ENCODE measurements around the gene NELL2. TPM values are rescaled to one million over a fixed set of nuclear protein-coding genes. Genes with fewer than 3 reads are reported as not detected.

NELL2 gene
- total RNA-seq, 4 donors from 2014 or later, result 2.6 to 32.3 (median 11.9) TPM

- H3K4me3 ChIP-seq (ENCODE audit: low read depth, poor library complexity, severe bottlenecking), result no peak overlapping the region
- DNase-seq (ENCODE audit: low spot score in 2 of 2), result no peak
- no peak for TF ChIP-seq POLR2A (IDR thresholded peaks at IDR 0.05)
- TF ChIP-seq CTCF (IDR thresholded peaks at IDR 0.05), result no peak
- WGBS, 2 donors, result 23 to 25% methylated on average over 1 of the region's 1 CpG
- intact Hi-C loops (cut with DNase I; ENCODE audit: low total_unique reads), result no loop called here
These were observed 294.4 kb downstream of the NELL2 start for GRCh38 chr12:44581642-44582242.

- TF ChIP-seq CTCF (IDR thresholded peaks at IDR 0.05), result no peak
- no peak for TF ChIP-seq POLR2A (IDR thresholded peaks at IDR 0.05)
- intact Hi-C loops (cut with DNase I; ENCODE audit: low total_unique reads), result no loop called here
These were observed 301.5 kb downstream of the NELL2 start for GRCh38 chr12:44574586-44574985.

GRCh38 chr12:44573723-44574122 lies 302.4 kb downstream of the NELL2 start:
- no peak overlapping the region for H3K4me3 ChIP-seq (ENCODE audit: low read depth, poor library complexity, severe bottlenecking)
- TF ChIP-seq CTCF (IDR thresholded peaks at IDR 0.05) (no peak), POLR2A (IDR thresholded peaks at IDR 0.05) (no peak)
- no peak for DNase-seq (ENCODE audit: low spot score in 2 of 2)
- 82 to 83% methylated on average over 3 of the region's 3 CpGs for WGBS, 2 donors
- intact Hi-C loops (cut with DNase I; ENCODE audit: low total_unique reads), result no loop called here

More at GRCh38 chr12:44574586-44574985, 301.5 kb downstream of the NELL2 start:
- DNase-seq (ENCODE audit: low spot score in 2 of 2), result no peak
- H3K4me3 ChIP-seq (ENCODE audit: low read depth, poor library complexity, severe bottlenecking), result no peak overlapping the region

GRCh38 chr12:44571006-44571550 lies 305.0 kb downstream of the NELL2 start:
- DNase-seq (ENCODE audit: low spot score in 2 of 2), result no peak
- 82 to 84% methylated on average over 2 of the region's 2 CpGs for WGBS, 2 donors
- intact Hi-C loops (cut with DNase I; ENCODE audit: low total_unique reads), result no loop called here
- TF ChIP-seq CTCF (IDR thresholded peaks at IDR 0.05) (no peak), POLR2A (IDR thresholded peaks at IDR 0.05) (no peak)
- no peak overlapping the region for H3K4me3 ChIP-seq (ENCODE audit: low read depth, poor library complexity, severe bottlenecking)

- DNase-seq (ENCODE audit: low spot score in 2 of 2), result no peak
- H3K4me3 ChIP-seq (ENCODE audit: low read depth, poor library complexity, severe bottlenecking), result no peak overlapping the region
- intact Hi-C loops (cut with DNase I; ENCODE audit: low total_unique reads), result no loop called here
- TF ChIP-seq CTCF (IDR thresholded peaks at IDR 0.05) (no peak), POLR2A (IDR thresholded peaks at IDR 0.05) (no peak)
- WGBS, 2 donors, result 84 to 87% methylated on average over 6 of the region's 6 CpGs
These were observed 306.0 kb downstream of the NELL2 start for GRCh38 chr12:44570036-44570583.

Measured in lower leg skin (tissue), 4 donors.